Measurements from ENCODE around the gene TAPBP. TPM values are rescaled to one million over a fixed set of nuclear protein-coding genes. Genes with fewer than 3 reads are reported as not detected.

TAPBP gene
- polyA plus RNA-seq, 2 of the 4 experiments (the other 2 are of a cell fraction): 16.8 to 37.5 TPM

DNA sequence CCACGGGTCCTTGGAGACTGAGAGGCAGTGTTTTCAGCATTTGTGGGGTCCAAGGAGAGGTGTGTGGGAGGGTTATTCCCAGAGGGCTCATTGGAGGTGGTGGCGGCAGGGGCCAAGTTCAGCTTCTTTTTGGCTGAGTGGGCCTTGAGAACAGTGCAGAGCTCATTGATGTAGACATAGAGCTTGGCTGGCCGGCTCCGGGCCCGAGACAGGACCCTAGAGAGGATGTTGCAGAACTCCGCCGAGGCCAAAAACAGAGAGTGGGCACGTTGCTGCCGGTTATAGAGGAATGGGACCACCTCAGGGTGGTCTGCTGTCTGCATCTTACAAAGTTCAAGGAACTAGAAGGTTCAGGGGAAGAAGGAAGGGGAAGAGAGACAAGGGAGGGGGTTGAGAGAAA lies 7.3 kb upstream of the TAPBP start:
- CTCF ChIA-PET: interaction anchor here (1.0 to 1.1 kb wide), 2 partner anchors 63 to 98 kb away, joined by 3 to 5 read pairs; no protein-coding TSS in a partner anchor
- peaks cover 39% of the 10 kb centered on the region for H3K4me1 ChIP-seq
- DNase-seq (ENCODE audit: low read depth in 1 of 2, low spot score in 1 of 2) (no peak), ATAC-seq (no peak), FAIRE-seq (no peak)
- peak overlapping the region in 1 of 2 experiments; percentile 97; a peak in 3 of 6 replicates for H3K27ac ChIP-seq
- no peaks in the 10 kb centered on the region for H3K9me3 ChIP-seq
- H3K4me2 ChIP-seq: peak overlapping the region; percentile 98
- no peak for TF ChIP-seq FOSB (CRISPR knock-in tag; IDR thresholded peaks at IDR 0.05)
- TF ChIP-seq CBX2 (IDR thresholded peaks at IDR 0.05; ENCODE audit: borderline replicate concordance, low read depth): no peak
- no peak for TF ChIP-seq MAFK (IDR thresholded peaks at IDR 0.05; ENCODE audit: partially characterized antibody)
- no peak for TF ChIP-seq RARB (CRISPR knock-in tag; IDR thresholded peaks at IDR 0.05)
- TF ChIP-seq HOXB13 (CRISPR knock-in tag; IDR thresholded peaks at IDR 0.05; ENCODE audit: low read depth): no peak
- TF ChIP-seq POLR2A (IDR thresholded peaks at IDR 0.05; ENCODE audit: low read length): no peak
- TF ChIP-seq KDM1A (IDR thresholded peaks at IDR 0.05; ENCODE audit: low read depth): no peak
- TF ChIP-seq, protein P1, sequence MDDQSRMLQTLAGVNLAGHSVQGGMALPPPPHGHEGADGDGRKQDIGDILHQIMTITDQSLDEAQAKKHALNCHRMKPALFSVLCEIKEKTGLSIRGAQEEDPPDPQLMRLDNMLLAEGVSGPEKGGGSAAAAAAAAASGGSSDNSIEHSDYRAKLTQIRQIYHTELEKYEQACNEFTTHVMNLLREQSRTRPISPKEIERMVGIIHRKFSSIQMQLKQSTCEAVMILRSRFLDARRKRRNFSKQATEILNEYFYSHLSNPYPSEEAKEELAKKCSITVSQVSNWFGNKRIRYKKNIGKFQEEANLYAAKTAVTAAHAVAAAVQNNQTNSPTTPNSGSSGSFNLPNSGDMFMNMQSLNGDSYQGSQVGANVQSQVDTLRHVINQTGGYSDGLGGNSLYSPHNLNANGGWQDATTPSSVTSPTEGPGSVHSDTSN (IDR thresholded peaks at IDR 0.05): no peak
- TF ChIP-seq, protein P2, sequence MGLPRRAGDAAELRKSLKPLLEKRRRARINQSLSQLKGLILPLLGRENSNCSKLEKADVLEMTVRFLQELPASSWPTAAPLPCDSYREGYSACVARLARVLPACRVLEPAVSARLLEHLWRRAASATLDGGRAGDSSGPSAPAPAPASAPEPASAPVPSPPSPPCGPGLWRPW (IDR thresholded peaks at IDR 0.05): no peak
- TF ChIP-seq CHD4 (IDR thresholded peaks at IDR 0.05; ENCODE audit: borderline replicate concordance): no peak
- TF ChIP-seq RAD21 (conservative IDR thresholded peaks at IDR 0.05 in 1 of 2, IDR thresholded peaks at IDR 0.05 in 1 of 2): no peak
- no peak for TF ChIP-seq MAZ (IDR thresholded peaks at IDR 0.05; ENCODE audit: borderline replicate concordance, low read depth, low read length)
- TF ChIP-seq POLR2AphosphoS2 (conservative IDR thresholded peaks at IDR 0.05; ENCODE audit: low read length): no peak
- no peak for TF ChIP-seq GATA3 (IDR thresholded peaks at IDR 0.05; ENCODE audit: borderline replicate concordance)
- WGBS (ENCODE audit: missing lambda C conversion rate): 96% methylated on average over 8 of the region's 9 CpGs
- H3K4me3 ChIP-seq: no peak overlapping the region
- POLR2A ChIA-PET: no interaction called here

DNA sequence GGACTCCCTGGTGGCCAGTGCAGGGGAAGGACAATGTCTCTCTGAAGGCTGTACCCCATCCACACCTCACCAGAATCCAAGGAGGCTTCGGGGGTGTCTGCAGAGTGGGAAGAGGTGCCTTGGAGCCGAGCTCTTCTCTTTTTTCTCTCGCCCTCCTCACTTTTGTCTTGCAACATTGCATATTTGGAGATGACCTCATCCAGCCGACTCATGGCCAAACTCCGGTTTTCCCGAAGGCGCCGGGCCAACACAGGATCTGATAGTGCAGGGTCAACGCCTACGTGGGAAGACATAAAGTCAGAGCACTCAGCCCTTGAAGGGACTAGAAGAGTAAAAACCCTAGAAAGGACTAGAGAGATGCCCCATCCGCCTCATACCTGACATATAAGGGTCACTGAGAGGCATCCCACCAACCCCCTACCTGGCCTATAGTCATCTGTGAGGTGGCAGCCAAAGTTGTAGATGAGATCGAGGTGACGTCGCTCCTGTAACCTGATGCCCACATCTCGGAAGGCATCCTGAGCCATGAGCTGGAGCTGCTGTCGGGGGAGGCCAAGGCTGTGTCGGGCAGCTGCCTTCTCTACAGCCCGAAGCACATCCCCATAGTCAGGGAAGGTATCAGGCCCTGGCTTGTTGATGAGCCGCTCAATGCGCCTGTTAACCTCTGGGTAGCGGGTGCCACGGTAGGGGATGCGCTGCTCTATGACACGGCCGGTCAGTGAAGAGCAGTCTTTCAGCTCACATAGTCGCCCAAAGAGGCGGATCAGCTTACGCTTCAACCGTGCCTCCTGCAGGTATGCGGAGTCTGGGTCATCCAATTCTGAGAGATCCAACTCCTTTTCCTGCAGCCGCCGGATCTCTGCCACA lies 6.7 kb upstream of the TAPBP start:
- DNase-seq (ENCODE audit: low read depth in 1 of 2, low spot score in 1 of 2) (no peak), FAIRE-seq (no peak), ATAC-seq (no peak)
- H3K27ac ChIP-seq: no peak overlapping the region
- peak overlapping the region; percentile 98; the same call in 1 of the 3 replicates for H3K4me2 ChIP-seq
- peaks cover 39% of the 10 kb centered on the region for H3K4me1 ChIP-seq
- ChIA-PET CTCF (interaction anchor here (1.0 to 1.1 kb wide), 3 partner anchors 20 to 98 kb away, joined by 3 to 5 read pairs (median 3); no protein-coding TSS in a partner anchor), POLR2A (no interaction called here)
- H3K4me3 ChIP-seq: no peak overlapping the region
- TF ChIP-seq CEBPB (IDR thresholded peaks at IDR 0.05) (no peak), GATA3 (IDR thresholded peaks at IDR 0.05; ENCODE audit: borderline replicate concordance) (no peak), SMC3 (IDR thresholded peaks at IDR 0.05) (no peak), JUNB (IDR thresholded peaks at IDR 0.05) (no peak), KDM5A (IDR thresholded peaks at IDR 0.05) (no peak), HOXB5 (CRISPR knock-in tag; IDR thresholded peaks at IDR 0.05) (no peak), MAZ (IDR thresholded peaks at IDR 0.05; ENCODE audit: borderline replicate concordance, low read depth, low read length) (no peak)
- 73% methylated on average over 18 of the region's 32 CpGs for WGBS (ENCODE audit: missing lambda C conversion rate)
- no peaks in the 10 kb centered on the region for H3K9me3 ChIP-seq

DNA sequence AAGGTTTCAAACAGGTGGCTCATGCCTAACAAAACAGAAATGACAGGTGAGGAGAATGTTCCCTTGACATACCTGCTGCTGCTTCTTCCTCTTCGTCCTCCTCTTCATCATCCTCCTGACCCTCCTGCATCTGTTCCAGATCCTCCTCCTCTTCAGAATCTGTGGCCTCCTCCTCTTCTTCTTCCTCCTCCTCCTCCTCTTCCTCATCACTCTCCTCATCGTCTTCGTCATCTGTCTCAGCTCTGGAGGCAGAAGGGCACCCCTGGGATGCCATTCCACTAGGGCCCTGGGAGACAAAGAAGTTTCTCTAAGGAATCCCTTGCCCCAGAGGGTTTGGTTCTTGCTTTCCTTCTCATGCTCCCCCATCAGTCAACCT lies 6.0 kb upstream of the TAPBP start:
- H3K4me1 ChIP-seq: peaks cover 45% of the 10 kb centered on the region
- no peak overlapping the region for H3K4me3 ChIP-seq
- ChIA-PET CTCF (interaction anchor here (1.0 kb wide), 1 partner anchor 21 kb away, joined by 3 read pairs; no protein-coding TSS in a partner anchor), POLR2A (no interaction called here)
- no peaks in the 10 kb centered on the region for H3K9me3 ChIP-seq
- no peak overlapping the region for H3K4me2 ChIP-seq
- DNase-seq (ENCODE audit: low read depth in 1 of 2, low spot score in 1 of 2) (no peak), FAIRE-seq (no peak), ATAC-seq (no peak)
- WGBS (ENCODE audit: missing lambda C conversion rate): 96% methylated on average over 3 of the region's 3 CpGs
- no peak overlapping the region for H3K27ac ChIP-seq
- TF ChIP-seq, protein P3, sequence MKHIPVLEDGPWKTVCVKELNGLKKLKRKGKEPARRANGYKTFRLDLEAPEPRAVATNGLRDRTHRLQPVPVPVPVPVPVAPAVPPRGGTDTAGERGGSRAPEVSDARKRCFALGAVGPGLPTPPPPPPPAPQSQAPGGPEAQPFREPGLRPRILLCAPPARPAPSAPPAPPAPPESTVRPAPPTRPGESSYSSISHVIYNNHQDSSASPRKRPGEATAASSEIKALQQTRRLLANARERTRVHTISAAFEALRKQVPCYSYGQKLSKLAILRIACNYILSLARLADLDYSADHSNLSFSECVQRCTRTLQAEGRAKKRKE (CRISPR knock-in tag; IDR thresholded peaks at IDR 0.05; ENCODE audit: low read depth): no peak
- TF ChIP-seq RFX5 (IDR thresholded peaks at IDR 0.05) (no peak), CBX8 (IDR thresholded peaks at IDR 0.05) (no peak), PHF8 (IDR thresholded peaks at IDR 0.05; ENCODE audit: borderline replicate concordance, low read depth) (no peak), RCOR1 (IDR thresholded peaks at IDR 0.05; ENCODE audit: low read depth, low read length) (no peak), MAFK (IDR thresholded peaks at IDR 0.05; ENCODE audit: partially characterized antibody) (no peak), NPAS2 (CRISPR knock-in tag; IDR thresholded peaks at IDR 0.05; ENCODE audit: borderline replicate concordance) (no peak)
- TF ChIP-seq, protein P4, sequence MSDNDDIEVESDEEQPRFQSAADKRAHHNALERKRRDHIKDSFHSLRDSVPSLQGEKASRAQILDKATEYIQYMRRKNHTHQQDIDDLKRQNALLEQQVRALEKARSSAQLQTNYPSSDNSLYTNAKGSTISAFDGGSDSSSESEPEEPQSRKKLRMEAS (IDR thresholded peaks at IDR 0.05): no peak
- TF ChIP-seq, protein P5, sequence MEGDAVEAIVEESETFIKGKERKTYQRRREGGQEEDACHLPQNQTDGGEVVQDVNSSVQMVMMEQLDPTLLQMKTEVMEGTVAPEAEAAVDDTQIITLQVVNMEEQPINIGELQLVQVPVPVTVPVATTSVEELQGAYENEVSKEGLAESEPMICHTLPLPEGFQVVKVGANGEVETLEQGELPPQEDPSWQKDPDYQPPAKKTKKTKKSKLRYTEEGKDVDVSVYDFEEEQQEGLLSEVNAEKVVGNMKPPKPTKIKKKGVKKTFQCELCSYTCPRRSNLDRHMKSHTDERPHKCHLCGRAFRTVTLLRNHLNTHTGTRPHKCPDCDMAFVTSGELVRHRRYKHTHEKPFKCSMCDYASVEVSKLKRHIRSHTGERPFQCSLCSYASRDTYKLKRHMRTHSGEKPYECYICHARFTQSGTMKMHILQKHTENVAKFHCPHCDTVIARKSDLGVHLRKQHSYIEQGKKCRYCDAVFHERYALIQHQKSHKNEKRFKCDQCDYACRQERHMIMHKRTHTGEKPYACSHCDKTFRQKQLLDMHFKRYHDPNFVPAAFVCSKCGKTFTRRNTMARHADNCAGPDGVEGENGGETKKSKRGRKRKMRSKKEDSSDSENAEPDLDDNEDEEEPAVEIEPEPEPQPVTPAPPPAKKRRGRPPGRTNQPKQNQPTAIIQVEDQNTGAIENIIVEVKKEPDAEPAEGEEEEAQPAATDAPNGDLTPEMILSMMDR (IDR thresholded peaks at IDR 0.05): no peak
- TF ChIP-seq, protein P2 (IDR thresholded peaks at IDR 0.05): no peak
- TF ChIP-seq, protein P1 (IDR thresholded peaks at IDR 0.05): no peak
